WTC11 (cell line): ENCODE measurements around the gene CENPN. TPM values are rescaled to one million over a fixed set of nuclear protein-coding genes. Genes with fewer than 3 reads are reported as not detected.

Experiments used
- ATAC-seq: fragments of 200-7000 bp; cut with Tn5 transposase; 2 replicates; pipeline ENCODE4 v1.10.0; 2021; ENCODE audit warnings: mild to moderate bottlenecking, moderate library complexity
- CTCF ChIA-PET: fragments of 300-600 bp; sonication (Branson Sonifier 250); formaldehyde crosslinking; loops from one replicate; lab custom pipeline; 2021; ENCODE audit warnings: antibody characterized with exemption; lab: Charles Lee
- POLR2A ChIA-PET: fragments of 350-600 bp; sonication (Branson Sonifier 250); formaldehyde crosslinking; loops from one replicate; lab custom pipeline; 2021; ENCODE audit warnings: antibody characterized with exemption; lab: Charles Lee
- DNase-seq: peaks from one replicate; pipeline ENCODE4 v3.0.0; 2021; ENCODE audit warnings: low spot score
- H3K27ac Mint-ChIP-seq: 2 replicates; pipeline ENCODE4 v1.8.0; 2021; ENCODE audit warnings: mixed read lengths
- H3K27me3 Mint-ChIP-seq: 2 replicates; pipeline ENCODE4 v1.8.0; 2021; ENCODE audit warnings: low read depth, mild to moderate bottlenecking, moderate library complexity, mixed read lengths
- H3K36me3 Mint-ChIP-seq: 2 replicates; pipeline ENCODE4 v1.8.0; 2021; ENCODE audit warnings: mixed read lengths
- H3K4me1 Mint-ChIP-seq: 2 replicates; pipeline ENCODE4 v1.8.0; 2022; ENCODE audit warnings: mixed read lengths
- H3K4me3 Mint-ChIP-seq: 2 replicates; pipeline ENCODE4 v1.8.0; 2021; ENCODE audit warnings: mild to moderate bottlenecking, moderate library complexity, mixed read lengths
- H3K9me3 Mint-ChIP-seq: 2 replicates; pipeline ENCODE4 v1.8.0; 2021; ENCODE audit warnings: mixed read lengths
- ARID4B ChIP-seq: sonication (generic); formaldehyde crosslinking; IDR thresholded peaks from 2 replicates; pipeline ENCODE4 v1.8.0; 2023; ENCODE audit warnings: missing genetic modification reagents, mild to moderate bottlenecking, borderline replicate concordance
- ATF1 ChIP-seq: sonication (generic); formaldehyde crosslinking; IDR thresholded peaks from 2 replicates; pipeline ENCODE4 v1.8.1; 2023; ENCODE audit warnings: mild to moderate bottlenecking, moderate library complexity, missing genetic modification reagents
- CREM ChIP-seq: sonication (generic); formaldehyde crosslinking; IDR thresholded peaks from 2 replicates; pipeline ENCODE4 v1.8.1; 2022; ENCODE audit warnings: mild to moderate bottlenecking, missing genetic modification reagents, moderate library complexity
- ELF4 ChIP-seq: sonication (generic); formaldehyde crosslinking; IDR thresholded peaks from 2 replicates; pipeline ENCODE4 v1.8.1; 2022; ENCODE audit warnings: low read depth, mild to moderate bottlenecking, moderate library complexity, missing genetic modification reagents
- FOXJ3 ChIP-seq: sonication (generic); formaldehyde crosslinking; IDR thresholded peaks from 2 replicates; pipeline ENCODE4 v1.9.0; 2021; ENCODE audit warnings: missing genetic modification reagents, mild to moderate bottlenecking, borderline replicate concordance
- FOXP1 ChIP-seq: sonication (generic); formaldehyde crosslinking; IDR thresholded peaks from 2 replicates; pipeline ENCODE4 v1.8.0; 2022; ENCODE audit warnings: missing genetic modification reagents, mild to moderate bottlenecking, moderate library complexity, borderline replicate concordance
- GRHL2 ChIP-seq: fragments of 250-450 bp; sonication (Bioruptor Pico); IDR thresholded peaks from 2 replicates; pipeline ENCODE4 v1.8.0; 2022; ENCODE audit warnings: mild to moderate bottlenecking, moderate library complexity; ENCODE audit not compliant: insufficient replicate concordance, severe bottlenecking
- IRF2 ChIP-seq: sonication (generic); formaldehyde crosslinking; IDR thresholded peaks from 2 replicates; pipeline ENCODE4 v1.8.0; 2022; ENCODE audit warnings: low read depth, missing genetic modification reagents, borderline replicate concordance
- NFYB ChIP-seq: sonication (generic); formaldehyde crosslinking; conservative IDR thresholded peaks from 2 replicates; pipeline ENCODE4 v1.8.0; 2022; ENCODE audit warnings: low read depth, missing genetic modification reagents
- OVOL2 ChIP-seq: fragments of 250-450 bp; sonication (Bioruptor Pico); IDR thresholded peaks from 2 replicates; pipeline ENCODE4 v1.9.0; 2021; ENCODE audit warnings: mild to moderate bottlenecking, borderline replicate concordance
- PRRX2 ChIP-seq: fragments of 250-450 bp; sonication (Bioruptor Pico); IDR thresholded peaks from 2 replicates; pipeline ENCODE4 v1.8.0; 2021; ENCODE audit warnings: mild to moderate bottlenecking
- RELA ChIP-seq: sonication (generic); formaldehyde crosslinking; IDR thresholded peaks from 2 replicates; pipeline ENCODE4 v1.8.1; 2022; ENCODE audit warnings: missing genetic modification reagents, mild to moderate bottlenecking, borderline replicate concordance
- SP1 ChIP-seq: sonication (generic); formaldehyde crosslinking; conservative IDR thresholded peaks from 2 replicates; pipeline ENCODE4 v1.8.1; 2022; ENCODE audit warnings: missing genetic modification reagents
- ZBTB21 ChIP-seq: sonication (generic); formaldehyde crosslinking; IDR thresholded peaks from 2 replicates; pipeline ENCODE4 v1.8.1; 2023; ENCODE audit warnings: mild to moderate bottlenecking, missing genetic modification reagents, borderline replicate concordance
- ZMAT4 ChIP-seq: fragments of 250-450 bp; sonication (Bioruptor Pico); IDR thresholded peaks from 2 replicates; pipeline ENCODE4 v1.9.0; 2021; ENCODE audit warnings: mild to moderate bottlenecking
- total RNA-seq: library from RNA; stranded (reverse); gene quantifications from 3 replicates; pipeline ENCODE4 v1.2.3, GENCODE V29; 2021
- TF ChIP-seq, protein P1 (sequence below): sonication (generic); formaldehyde crosslinking; IDR thresholded peaks from 2 replicates; pipeline ENCODE4 v1.8.1; 2022; ENCODE audit warnings: mild to moderate bottlenecking, moderate library complexity, missing genetic modification reagents

The CENPN gene
- total RNA-seq, 1 experiment from 2014 or later = 47.4 TPM

GRCh38 chr16:81071805-81072204 lies 64.8 kb downstream of the CENPN start:
- no peak for DNase-seq
- Mint-ChIP-seq H3K4me1 (peaks cover 17% of the 10 kb centered on the region), H3K9me3 (no peaks in the 10 kb centered on the region), H3K36me3 (no peaks in the 10 kb centered on the region), H3K27ac (0 out of 2 replicates have a peak overlapping the region, but pooled peaks have one; percentile 3), H3K27me3 (no peaks in the 10 kb centered on the region; the same call in 1 of the 2 replicates), H3K4me3 (no peak overlapping the region)
- ChIA-PET CTCF (no interaction called here), POLR2A (no interaction called here)
- no peak for ATAC-seq
- TF ChIP-seq RELA (CRISPR knock-in tag) (no peak), FOXJ3 (CRISPR knock-in tag) (no peak), ATF1 (no peak), ZMAT4 (CRISPR knock-in tag) (no peak), ELF4 (CRISPR knock-in tag) (no peak), FOXP1 (no peak), SP1 (no peak), NFYB (CRISPR knock-in tag) (no peak), CREM (CRISPR knock-in tag) (no peak), GRHL2 (no peak), ARID4B (CRISPR knock-in tag) (no peak), OVOL2 (CRISPR knock-in tag) (no peak)
- TF ChIP-seq, protein P1, sequence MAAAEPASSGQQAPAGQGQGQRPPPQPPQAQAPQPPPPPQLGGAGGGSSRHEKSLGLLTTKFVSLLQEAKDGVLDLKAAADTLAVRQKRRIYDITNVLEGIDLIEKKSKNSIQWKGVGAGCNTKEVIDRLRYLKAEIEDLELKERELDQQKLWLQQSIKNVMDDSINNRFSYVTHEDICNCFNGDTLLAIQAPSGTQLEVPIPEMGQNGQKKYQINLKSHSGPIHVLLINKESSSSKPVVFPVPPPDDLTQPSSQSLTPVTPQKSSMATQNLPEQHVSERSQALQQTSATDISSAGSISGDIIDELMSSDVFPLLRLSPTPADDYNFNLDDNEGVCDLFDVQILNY (CRISPR knock-in tag) = no peak

- Mint-ChIP-seq H3K9me3 (no peaks in the 10 kb centered on the region), H3K27ac (peak overlapping the region; percentile 41; the same call in 1 of the 2 replicates), H3K36me3 (no peaks in the 10 kb centered on the region), H3K4me3 (no peak overlapping the region), H3K27me3 (no peaks in the 10 kb centered on the region; the same call in 1 of the 2 replicates), H3K4me1 (peaks cover 20% of the 10 kb centered on the region)
- TF ChIP-seq IRF2 (CRISPR knock-in tag) (no peak), SP1 (no peak), ZBTB21 (CRISPR knock-in tag) (no peak), PRRX2 (no peak)
- POLR2A ChIA-PET = interaction anchor here (1.0 to 1.3 kb wide), 2 partner anchors 67 to 68 kb away, joined by 3 read pairs; partner anchors contain the start of genes CENPN and CMC2
- ATAC-seq = no peak
- CTCF ChIA-PET = interaction anchor here (0.8 to 7.9 kb wide), 3 partner anchors 39 to 150 kb away, joined by 3 to 68 read pairs (median 3); partner anchors contain the start of gene ATMIN
- no peak for DNase-seq
These were observed 66.7 kb downstream of the CENPN start for GRCh38 chr16:81073560-81074330.
